ENCODE results near the gene BLVRA. TPM values are rescaled to one million over a fixed set of nuclear protein-coding genes. Genes with fewer than 3 reads are reported as not detected.
"Not testable (repeated sequence)": the region's sequence is repeated elsewhere in the genome, so short reads cannot be mapped to it uniquely, and the experiment has no call there.

BLVRA gene
- polyA plus RNA-seq, 3 donors: 71.9 to 238 (median 199) TPM

DNA sequence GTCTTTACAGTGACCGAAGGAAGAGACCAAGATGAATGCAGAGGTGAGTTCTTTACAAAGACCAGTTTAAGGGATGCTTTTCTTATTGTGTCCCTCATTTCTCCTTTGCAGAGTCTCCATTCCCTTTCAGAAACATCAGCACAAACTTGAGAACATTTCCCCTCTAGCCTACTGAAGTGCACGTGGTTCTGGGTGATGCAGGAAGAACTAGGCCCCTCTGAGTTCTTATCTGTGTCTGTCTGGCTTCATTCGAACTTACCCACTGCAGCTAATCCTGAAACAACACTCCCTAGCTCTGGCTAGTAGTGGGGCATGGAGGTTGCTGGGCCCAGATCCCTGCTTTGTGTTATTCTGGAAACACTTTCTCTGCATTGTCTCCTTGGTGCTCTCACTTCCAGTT is 12.6 kb downstream of the BLVRA start:
- Mint-ChIP-seq H3K36me3 (peaks cover 37 to 60% of the 10 kb centered on the region in 2 donors), H3K27me3 (ENCODE audit: low read depth in 3 of 3) (peaks cover 0 to 4% (median 1%) of the 10 kb centered on the region in 3 donors), H3K27ac (peak overlapping the region in 5 of 7 donors; percentile 10 to 70 (median 38)), H3K9me3 (peaks cover 0 to 7% (median 3%) of the 10 kb centered on the region in 7 donors), H3K4me1 (peaks cover 41% of the 10 kb centered on the region), H3K4me3 (no peak overlapping the region)
- Histone ChIP-seq H2AFZ (ENCODE audit: insufficient read depth, low read depth, low read length, poor library complexity, severe bottlenecking) (no peak overlapping the region), H3K27ac (ENCODE audit: low read depth in 1 of 2, low read length in 2 of 2) (no peak overlapping the region), H3K9ac (ENCODE audit: insufficient read depth, low read length, poor library complexity, severe bottlenecking) (no peak overlapping the region), H3K4me1 (ENCODE audit: control insufficient read depth in 1 of 2, insufficient read depth in 2 of 2, low read length in 2 of 2) (peaks cover 22 to 29% of the 10 kb centered on the region in 2 donors), H3K79me2 (ENCODE audit: insufficient read depth, low read length) (peaks cover 47% of the 10 kb centered on the region), H3K36me3 (replicated peaks in 1 of 2; ENCODE audit: control insufficient read depth in 1 of 2, insufficient read depth in 2 of 2, low read length in 2 of 2) (peaks cover 21 to 34% of the 10 kb centered on the region in 2 donors), H3K9me3 (replicated peaks in 1 of 2; ENCODE audit: control insufficient read depth in 1 of 2, insufficient read depth in 1 of 2, low read length in 2 of 2) (no peaks in the 10 kb centered on the region), H3K27me3 (ENCODE audit: control insufficient read depth in 2 of 2, insufficient read depth in 2 of 2, low read length in 2 of 2) (no peaks in the 10 kb centered on the region), H3K4me2 (replicated peaks; ENCODE audit: extremely low read depth, low read length, poor library complexity, severe bottlenecking) (no peak overlapping the region), H3K4me3 (replicated peaks in 1 of 3; ENCODE audit: low read depth in 2 of 3, low read length in 3 of 3) (no peak overlapping the region), H4K20me1 (ENCODE audit: insufficient read depth, low read length) (peaks cover 27% of the 10 kb centered on the region)
- intact Hi-C loops (cut with micrococcal nuclease): no loop called here
- DNase-seq: no peak
- WGBS (ENCODE audit: insufficient coverage): no CpG with 5 or more reads among the region's 3 CpGs
- TF ChIP-seq, protein P1, sequence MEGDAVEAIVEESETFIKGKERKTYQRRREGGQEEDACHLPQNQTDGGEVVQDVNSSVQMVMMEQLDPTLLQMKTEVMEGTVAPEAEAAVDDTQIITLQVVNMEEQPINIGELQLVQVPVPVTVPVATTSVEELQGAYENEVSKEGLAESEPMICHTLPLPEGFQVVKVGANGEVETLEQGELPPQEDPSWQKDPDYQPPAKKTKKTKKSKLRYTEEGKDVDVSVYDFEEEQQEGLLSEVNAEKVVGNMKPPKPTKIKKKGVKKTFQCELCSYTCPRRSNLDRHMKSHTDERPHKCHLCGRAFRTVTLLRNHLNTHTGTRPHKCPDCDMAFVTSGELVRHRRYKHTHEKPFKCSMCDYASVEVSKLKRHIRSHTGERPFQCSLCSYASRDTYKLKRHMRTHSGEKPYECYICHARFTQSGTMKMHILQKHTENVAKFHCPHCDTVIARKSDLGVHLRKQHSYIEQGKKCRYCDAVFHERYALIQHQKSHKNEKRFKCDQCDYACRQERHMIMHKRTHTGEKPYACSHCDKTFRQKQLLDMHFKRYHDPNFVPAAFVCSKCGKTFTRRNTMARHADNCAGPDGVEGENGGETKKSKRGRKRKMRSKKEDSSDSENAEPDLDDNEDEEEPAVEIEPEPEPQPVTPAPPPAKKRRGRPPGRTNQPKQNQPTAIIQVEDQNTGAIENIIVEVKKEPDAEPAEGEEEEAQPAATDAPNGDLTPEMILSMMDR (IDR thresholded peaks at IDR 0.05): no peak

DNA sequence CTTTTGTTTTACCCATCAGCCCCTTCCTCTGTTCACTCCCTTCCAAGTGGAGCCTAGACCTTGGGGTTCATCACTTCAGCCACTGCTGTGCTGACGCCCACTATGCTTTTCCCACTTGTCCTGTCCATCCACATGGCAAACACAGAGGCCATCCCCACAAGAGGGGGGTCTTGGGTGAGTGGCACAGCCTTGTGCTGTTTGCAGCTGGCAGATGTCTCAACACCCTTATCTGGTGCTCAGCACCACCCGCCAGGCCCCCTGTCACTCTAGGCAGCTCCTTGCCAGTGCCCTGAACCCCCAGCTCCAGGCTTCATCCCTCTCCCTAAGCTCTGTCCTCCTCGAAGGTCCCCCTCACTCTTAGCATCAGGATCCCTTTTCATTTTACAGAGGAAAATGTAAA is 13.1 kb downstream of the BLVRA start:
- Mint-ChIP-seq H3K4me3 (no peak overlapping the region), H3K4me1 (peaks cover 41% of the 10 kb centered on the region), H3K36me3 (peaks cover 40 to 61% of the 10 kb centered on the region in 2 donors), H3K27me3 (ENCODE audit: low read depth in 3 of 3) (peaks cover 0 to 4% (median 1%) of the 10 kb centered on the region in 3 donors), H3K9me3 (peaks cover 0 to 7% (median 3%) of the 10 kb centered on the region in 7 donors), H3K27ac (peak overlapping the region in 4 of 7 donors; percentile 5 to 70 (median 48))
- Histone ChIP-seq H3K27me3 (ENCODE audit: control insufficient read depth in 2 of 2, insufficient read depth in 2 of 2, low read length in 2 of 2) (no peaks in the 10 kb centered on the region), H2AFZ (ENCODE audit: insufficient read depth, low read depth, low read length, poor library complexity, severe bottlenecking) (no peak overlapping the region), H3K4me1 (ENCODE audit: control insufficient read depth in 1 of 2, insufficient read depth in 2 of 2, low read length in 2 of 2) (peaks cover 19 to 26% of the 10 kb centered on the region in 2 donors), H3K27ac (ENCODE audit: low read depth in 1 of 2, low read length in 2 of 2) (no peak overlapping the region), H3K36me3 (replicated peaks in 1 of 2; ENCODE audit: control insufficient read depth in 1 of 2, insufficient read depth in 2 of 2, low read length in 2 of 2) (peaks cover 21 to 34% of the 10 kb centered on the region in 2 donors), H3K79me2 (ENCODE audit: insufficient read depth, low read length) (peaks cover 42% of the 10 kb centered on the region), H3K9me3 (replicated peaks in 1 of 2; ENCODE audit: control insufficient read depth in 1 of 2, insufficient read depth in 1 of 2, low read length in 2 of 2) (no peaks in the 10 kb centered on the region), H3K9ac (ENCODE audit: insufficient read depth, low read length, poor library complexity, severe bottlenecking) (no peak overlapping the region), H3K4me3 (replicated peaks in 1 of 3; ENCODE audit: low read depth in 2 of 3, low read length in 3 of 3) (no peak overlapping the region), H4K20me1 (ENCODE audit: insufficient read depth, low read length) (peaks cover 27% of the 10 kb centered on the region), H3K4me2 (replicated peaks; ENCODE audit: extremely low read depth, low read length, poor library complexity, severe bottlenecking) (no peak overlapping the region)
- DNase-seq: no peak
- intact Hi-C loops (cut with micrococcal nuclease): no loop called here
- TF ChIP-seq, protein P1 (IDR thresholded peaks at IDR 0.05): no peak
- 100% methylated on average over 1 of the region's 3 CpGs for WGBS (ENCODE audit: insufficient coverage)

DNA sequence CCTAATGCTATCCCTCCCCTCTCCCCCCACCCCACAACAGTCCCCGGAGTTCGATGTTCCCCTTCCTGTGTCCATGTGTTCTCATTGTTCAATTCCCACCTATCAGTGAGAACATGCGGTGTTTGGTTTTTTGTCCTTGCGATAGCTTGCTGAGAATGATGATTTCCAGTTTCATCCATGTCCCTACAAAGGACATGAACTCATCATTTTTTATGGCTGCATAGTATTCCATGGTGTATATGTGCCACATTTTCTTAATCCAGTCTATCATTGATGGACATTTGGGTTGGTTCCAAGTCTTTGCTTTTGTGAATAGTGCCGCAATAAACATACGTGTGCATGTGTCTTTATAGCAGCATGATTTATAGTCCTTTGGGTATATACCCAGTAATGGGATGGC is 14.8 kb downstream of the BLVRA start:
- H3K27ac Mint-ChIP-seq: not testable (repeated sequence)
- peaks cover 36% of the 10 kb centered on the region for H3K4me1 Mint-ChIP-seq

More for the DNA sequence above, 14.8 kb downstream of the BLVRA start:
- H3K27me3 ChIP-seq (ENCODE audit: control insufficient read depth in 2 of 2, insufficient read depth in 2 of 2, low read length in 2 of 2); intact Hi-C loops (cut with micrococcal nuclease); H3K9ac ChIP-seq (ENCODE audit: insufficient read depth, low read length, poor library complexity, severe bottlenecking); DNase-seq; H3K4me3 ChIP-seq (replicated peaks in 1 of 3; ENCODE audit: low read depth in 2 of 3, low read length in 3 of 3); H3K4me3 Mint-ChIP-seq; H3K4me2 ChIP-seq (replicated peaks; ENCODE audit: extremely low read depth, low read length, poor library complexity, severe bottlenecking); H2AFZ ChIP-seq (ENCODE audit: insufficient read depth, low read depth, low read length, poor library complexity, severe bottlenecking); H3K27ac ChIP-seq (ENCODE audit: low read depth in 1 of 2, low read length in 2 of 2); H3K27me3 Mint-ChIP-seq (ENCODE audit: low read depth in 3 of 3); H3K9me3 ChIP-seq (replicated peaks in 1 of 2; ENCODE audit: control insufficient read depth in 1 of 2, insufficient read depth in 1 of 2, low read length in 2 of 2): not testable (repeated sequence)
- peaks cover 40 to 50% of the 10 kb centered on the region in 2 donors for H3K36me3 Mint-ChIP-seq
- Histone ChIP-seq H3K4me1 (ENCODE audit: control insufficient read depth in 1 of 2, insufficient read depth in 2 of 2, low read length in 2 of 2) (peaks cover 16 to 18% of the 10 kb centered on the region in 2 donors), H4K20me1 (ENCODE audit: insufficient read depth, low read length) (peaks cover 25% of the 10 kb centered on the region), H3K36me3 (replicated peaks in 1 of 2; ENCODE audit: control insufficient read depth in 1 of 2, insufficient read depth in 2 of 2, low read length in 2 of 2) (peaks cover 21 to 27% of the 10 kb centered on the region in 2 donors), H3K79me2 (ENCODE audit: insufficient read depth, low read length) (peaks cover 26% of the 10 kb centered on the region)
- H3K9me3 Mint-ChIP-seq: peaks cover 3 to 10% (median 5%) of the 10 kb centered on the region in 7 donors
- 100% methylated on average over 2 of the region's 6 CpGs for WGBS (ENCODE audit: insufficient coverage)

Measured in CD14-positive monocyte (primary cell).